HepG2 (cell line): ENCODE measurements around the gene CXCL17. TPM values are rescaled to one million over a fixed set of nuclear protein-coding genes. Genes with fewer than 3 reads are reported as not detected.
A peak's percentile ranks its signal among the peaks of the same experiment; 100 is the strongest.

Experiments
- ARID3A ChIP-seq: IDR thresholded peaks from 2 replicates; pipeline ENCODE4 v1.6.1; 2012; ENCODE audit warnings: low read depth, low read length, improper control_type of control experiment
- CENPT ChIP-seq: sonication (generic); formaldehyde crosslinking; IDR thresholded peaks from 2 replicates; pipeline ENCODE4 v1.8.0; 2022; ENCODE audit warnings: low read depth, mild to moderate bottlenecking, moderate library complexity, missing genetic modification reagents
- ETV6 ChIP-seq: sonication (generic); formaldehyde crosslinking; conservative IDR thresholded peaks from 2 replicates; pipeline ENCODE4 v1.4.0; 2020; ENCODE audit warnings: missing genetic modification reagents
- GATAD1 ChIP-seq: IDR thresholded peaks from 2 replicates; pipeline ENCODE4 v1.6.1; 2016; ENCODE audit warnings: missing genetic modification reagents, missing compliant biosample characterization
- HDAC6 ChIP-seq: fragments of 200-600 bp; sonication (generic); IDR thresholded peaks from 2 replicates; pipeline ENCODE4 v1.7.0; 2017; ENCODE audit warnings: mild to moderate bottlenecking, antibody characterized with exemption, low read length, low read depth
- NKX3-1 ChIP-seq: sonication (generic); formaldehyde crosslinking; IDR thresholded peaks from 2 replicates; pipeline ENCODE4 v1.5.0; 2020; ENCODE audit warnings: missing genetic modification reagents
- SMAD9 ChIP-seq: sonication (generic); formaldehyde crosslinking; IDR thresholded peaks from 2 replicates; pipeline ENCODE4 v1.5.1; 2020; ENCODE audit warnings: mild to moderate bottlenecking, missing genetic modification reagents
- SOX5 ChIP-seq: IDR thresholded peaks from 2 replicates; pipeline ENCODE4 v1.6.1; 2016; ENCODE audit warnings: borderline replicate concordance
- SRSF4 ChIP-seq: fragments of 200-400 bp; formaldehyde crosslinking; IDR thresholded peaks from one replicate; pipeline ENCODE4 v1.6.1; 2018; ENCODE audit warnings: mild to moderate bottlenecking, low read depth, low read length, moderate library complexity; ENCODE audit not compliant: poor library complexity, severe bottlenecking
- THAP9 ChIP-seq: sonication (generic); formaldehyde crosslinking; IDR thresholded peaks from 2 replicates; pipeline ENCODE4; 2020; ENCODE audit warnings: missing genetic modification reagents, mild to moderate bottlenecking, borderline replicate concordance
- YEATS2 ChIP-seq: sonication (generic); formaldehyde crosslinking; IDR thresholded peaks from 2 replicates; pipeline ENCODE4 v1.4.0; 2020; ENCODE audit warnings: missing genetic modification reagents, borderline replicate concordance
- ZBTB26 ChIP-seq: IDR thresholded peaks from 2 replicates; pipeline ENCODE4 v1.6.1; 2016; ENCODE audit warnings: missing compliant biosample characterization, missing genetic modification reagents, borderline replicate concordance
- ZNF205 ChIP-seq: IDR thresholded peaks from 2 replicates; pipeline ENCODE4 v1.6.1; 2018; ENCODE audit warnings: missing biosample characterization, missing genetic modification reagents
- ZNF275 ChIP-seq: sonication (generic); formaldehyde crosslinking; IDR thresholded peaks from 2 replicates; pipeline ENCODE4 v1.8.0; 2022; ENCODE audit warnings: missing genetic modification reagents, mild to moderate bottlenecking, inconsistent platforms, borderline replicate concordance
- ZNF333 ChIP-seq: sonication (generic); formaldehyde crosslinking; IDR thresholded peaks from 2 replicates; pipeline ENCODE4 v1.4.0; 2020; ENCODE audit warnings: mild to moderate bottlenecking, missing genetic modification reagents, borderline replicate concordance
- ZNF337 ChIP-seq: sonication (generic); formaldehyde crosslinking; IDR thresholded peaks from 2 replicates; pipeline ENCODE4 v1.5.1; 2020; ENCODE audit warnings: missing genetic modification reagents, low read depth, mild to moderate bottlenecking, borderline replicate concordance
- ZNF431 ChIP-seq: sonication (generic); formaldehyde crosslinking; IDR thresholded peaks from 2 replicates; pipeline ENCODE4 v1.9.0; 2022; ENCODE audit warnings: missing genetic modification reagents, low read depth, mild to moderate bottlenecking, borderline replicate concordance
- ZNF546 ChIP-seq: sonication (generic); formaldehyde crosslinking; conservative IDR thresholded peaks from 2 replicates; pipeline ENCODE4 v1.8.1; 2023; ENCODE audit warnings: mild to moderate bottlenecking, missing genetic modification reagents
- ZNF644 ChIP-seq: IDR thresholded peaks from 2 replicates; pipeline ENCODE4 v1.6.1; 2016; ENCODE audit warnings: low read depth
- ZSCAN9 ChIP-seq: IDR thresholded peaks from 2 replicates; pipeline ENCODE4 v1.6.1; 2016; ENCODE audit warnings: borderline replicate concordance
- polyA plus RNA-seq, 8 experiments: library from polyadenylated mRNA; depleted of rRNA in 3 of 8; stranded (reverse) in 7 of 8; unstranded in 1 of 8; fragments of >200 nt; fragmentation: Illumina TruSeq in 4 of 8; extraction: Trizol in 4 of 8; gene quantifications; 2 replicates each; pipeline versions ENCODE4 v1.2.1 to v1.2.3, GENCODE V29; 2011 to 2016; ENCODE audit warnings: low read depth in 4 of 8, missing spikeins in 1 of 8, mixed read lengths in 1 of 8; ENCODE audit not compliant: insufficient read depth in 1 of 8
- total RNA-seq, 5 experiments: library from RNA; depleted of rRNA; stranded (reverse); fragments of >200 nt; fragmentation: Illumina TruSeq; extraction: Trizol; gene quantifications; 2 replicates each; pipeline ENCODE4 v1.2.3, GENCODE V29; 2016; ENCODE audit warnings: low read depth in 1 of 5

CXCL17 gene
- total and polyA plus RNA-seq, 2 of the 13 experiments (the other 11 are each of a cell fraction or from before 2014, with no cell fraction given) = 0.12 TPM; not detected in 1

- peak; percentile 60; the same call in 1 of the 2 replicates for TF ChIP-seq ARID3A
- TF ChIP-seq NKX3-1 (CRISPR knock-in tag) = no peak
- TF ChIP-seq THAP9 = 0 out of 2 replicates have a peak, but pooled peaks have one; percentile 58
- 0 out of 2 replicates have a peak, but pooled peaks have one; percentile 5 for TF ChIP-seq ZNF337 (CRISPR knock-in tag)
- TF ChIP-seq ZNF205 (CRISPR knock-in tag) = peak; percentile 58; the same call in 1 of the 2 replicates
- TF ChIP-seq ZNF333 (CRISPR knock-in tag) = no peak
- peak; percentile 61; the same call in 1 of the 2 replicates for TF ChIP-seq ZSCAN9 (CRISPR knock-in tag)
- no peak for TF ChIP-seq ETV6 (CRISPR knock-in tag)
- peak; percentile 51; the same call in 1 of the 2 replicates for TF ChIP-seq YEATS2 (CRISPR knock-in tag)
- peak; percentile 38; the same call in 1 of the 2 replicates for TF ChIP-seq ZBTB26
- no peak for TF ChIP-seq CENPT (CRISPR knock-in tag)
- TF ChIP-seq ZNF546 (CRISPR knock-in tag) = no peak
- TF ChIP-seq ZNF644 = peak; percentile 71; the same call in 1 of the 2 replicates
- TF ChIP-seq GATAD1 (CRISPR knock-in tag) = peak; percentile 34; the same call in 1 of the 2 replicates
- TF ChIP-seq ZNF275 (CRISPR knock-in tag) = no peak
- TF ChIP-seq SRSF4 = no peak
- TF ChIP-seq HDAC6 = no peak
- peak; percentile 69; the same call in 1 of the 2 replicates for TF ChIP-seq SOX5 (CRISPR knock-in tag)
- no peak for TF ChIP-seq ZNF431 (CRISPR knock-in tag)
- TF ChIP-seq SMAD9 (CRISPR knock-in tag) = peak; percentile 43; the same call in 1 of the 2 replicates
These were observed 9.1 kb downstream of the CXCL17 start (continued) for GRCh38 chr19:42433503-42434260.
